Measurements from ENCODE around the gene HRH2. TPM values are rescaled to one million over a fixed set of nuclear protein-coding genes. Genes with fewer than 3 reads are reported as not detected.

HRH2 gene
- total RNA-seq, 1 experiment from 2014 or later = 3.3 TPM

GRCh38 chr5:175681045-175681967 lies 23.4 kb downstream of the HRH2 start:
- H2BK12ac ChIP-seq (ENCODE audit: insufficient read length, low read depth, low read length) = no peak overlapping the region
- H3T11ph ChIP-seq (ENCODE audit: low read length) = no peak overlapping the region
- H3K4me2 ChIP-seq (ENCODE audit: insufficient read depth, insufficient read length, low read length) = no peak overlapping the region
- no peaks in the 10 kb centered on the region for H3K23me2 ChIP-seq (ENCODE audit: insufficient read length, low read depth, low read length, poor library complexity, severe bottlenecking)
- peaks cover 5% of the 10 kb centered on the region; the same call in 1 of the 2 replicates for H3K4me1 ChIP-seq (ENCODE audit: insufficient read depth, low read length)
- no peak overlapping the region for H2BK15ac ChIP-seq (ENCODE audit: low read depth, low read length)
- no peaks in the 10 kb centered on the region for H3K27me3 ChIP-seq (ENCODE audit: insufficient read depth, low read length)
- H3K4me1 Mint-ChIP-seq = peaks cover 4 to 26% of the 10 kb centered on the region in 2 experiments; a peak in 3 of 4 replicates
- WGBS (ENCODE audit: extremely low coverage, insufficient read length, low lambda C conversion rate) = no CpG with 5 or more reads among the region's 21 CpGs
- H4K91ac ChIP-seq (ENCODE audit: insufficient read length, low read depth, low read length) = no peak overlapping the region
- no peak overlapping the region for H4K8ac ChIP-seq (replicated peaks; ENCODE audit: insufficient read length, low read depth, low read length)
- H2AK5ac ChIP-seq (ENCODE audit: insufficient read length, low read length) = no peak overlapping the region
- no peak overlapping the region for H2BK120ac ChIP-seq (ENCODE audit: low read depth, low read length, poor library complexity, severe bottlenecking)
- H3K18ac ChIP-seq (ENCODE audit: insufficient read length, low read depth, low read length) = no peak overlapping the region
- no peaks in the 10 kb centered on the region for H3K9me3 ChIP-seq (ENCODE audit: control insufficient read depth, low read depth, low read length)
- no peaks in the 10 kb centered on the region for H3K9me3 Mint-ChIP-seq
- H3K79me2 ChIP-seq (ENCODE audit: insufficient read depth, low read length) = no peaks in the 10 kb centered on the region
- no peak overlapping the region for H3K9ac ChIP-seq (ENCODE audit: extremely low read depth, insufficient read length, low read length)
- no peaks in the 10 kb centered on the region for H4K20me1 ChIP-seq (ENCODE audit: control insufficient read depth, insufficient read depth, insufficient read length)
- no peak overlapping the region for H3K27ac ChIP-seq (ENCODE audit: insufficient read length, low read depth, low read length)
- H3K4me3 Mint-ChIP-seq = no peak overlapping the region
- no peak overlapping the region for H2AFZ ChIP-seq (ENCODE audit: low read length)
- H3K23ac ChIP-seq (ENCODE audit: insufficient read length, low read depth, low read length) = no peak overlapping the region
- H2BK5ac ChIP-seq (ENCODE audit: insufficient read length, low read length) = no peak overlapping the region
- DNase-seq = no peak
- H3K14ac ChIP-seq (ENCODE audit: insufficient read depth, low read length) = no peak overlapping the region
- H3K27ac Mint-ChIP-seq = no peak overlapping the region; a peak in 1 of 7 replicates
- no peak overlapping the region for H4K5ac ChIP-seq (ENCODE audit: insufficient read length, low read depth, low read length)
- no peak overlapping the region for H3K56ac ChIP-seq (ENCODE audit: insufficient read length, low read depth, low read length)
- peaks cover 14 to 15% (median 14%) of the 10 kb centered on the region in 3 experiments; a peak in 6 of 7 replicates for H3K36me3 Mint-ChIP-seq (ENCODE audit: insufficient read depth in 1 of 3, low read depth in 3 of 3)
- H3K4ac ChIP-seq (ENCODE audit: low read depth, low read length) = no peak overlapping the region
- H2BK20ac ChIP-seq (ENCODE audit: low read depth, low read length, poor library complexity, severe bottlenecking) = no peak overlapping the region
- TF ChIP-seq CTCF (conservative IDR thresholded peaks at IDR 0.05) = no peak
- no peaks in the 10 kb centered on the region for H3K79me1 ChIP-seq (ENCODE audit: insufficient read depth, low read depth, low read length, poor library complexity, severe bottlenecking)
- peaks cover 2% of the 10 kb centered on the region for H3K27me3 Mint-ChIP-seq (ENCODE audit: low read depth)
